Tibial nerve (tissue), 4 donors: Measurements from ENCODE around the gene C1orf174. TPM values are rescaled to one million over a fixed set of nuclear protein-coding genes. Genes with fewer than 3 reads are reported as not detected.

Experiments used
- DNase-seq, 2 donors: peaks; one replicate each; pipeline ENCODE4 v3.0.0-alpha.2; 2019; ENCODE audit warnings: low spot score in 2 of 2
- H3K27ac ChIP-seq, 4 donors: fragments of 200-600 bp; sonication (generic) in 3 of 4; one replicate each; pipeline ENCODE4 v1.5.1; 2017 to 2019; ENCODE audit warnings: mild to moderate bottlenecking in 1 of 4
- H3K27me3 ChIP-seq, 2 donors: fragments of 200-600 bp; sonication (generic) in 1 of 2; one replicate each; pipeline versions ENCODE4 v1.5.1 to v1.6.0; 2017 to 2019
- H3K36me3 ChIP-seq, 3 donors: fragments of 200-600 bp; sonication (generic); one replicate each; pipeline ENCODE4 v1.5.1; 2018 to 2019
- H3K4me1 ChIP-seq, 4 donors: fragments of 200-600 bp; sonication (generic) in 3 of 4; one replicate each; pipeline ENCODE4 v1.5.1; 2017 to 2019
- H3K4me3 ChIP-seq, 4 donors: fragments of 200-600 bp; sonication (generic) in 3 of 4; one replicate each; pipeline ENCODE4 v1.5.1; 2017 to 2019; ENCODE audit warnings: mild to moderate bottlenecking in 1 of 4, moderate library complexity in 1 of 4
- H3K9me3 ChIP-seq, 4 donors: fragments of 200-600 bp; sonication (generic) in 3 of 4; one replicate each; pipeline ENCODE4 v1.5.1; 2017 to 2019
- EP300 ChIP-seq, 2 donors: sonication (generic); formaldehyde crosslinking; IDR thresholded peaks; one replicate each; pipeline ENCODE4 v1.6.1; 2017; ENCODE audit warnings: antibody characterized with exemption in 2 of 2, mild to moderate bottlenecking in 1 of 2
- POLR2A ChIP-seq, 2 donors: fragments of 450-650 bp; IDR thresholded peaks; one replicate each; pipeline ENCODE4 v1.6.1; 2017; ENCODE audit warnings: antibody characterized with exemption in 2 of 2, mild to moderate bottlenecking in 2 of 2, moderate library complexity in 2 of 2
- WGBS, 2 donors: methylation state at CpG; one replicate each; pipeline ENCODE4 v1.1.5; 2018; 5-methylcytosine and 5-hydroxymethylcytosine counted together
- total RNA-seq, 4 donors: library from RNA; depleted of rRNA; stranded (reverse); fragments of >200 nt; gene quantifications; one replicate each; pipeline ENCODE4 v1.1.0, GENCODE V29; 2016
- TF ChIP-seq, protein P1 (sequence below), 5 experiments: fragments of 200-600 bp in 3 of 5; fragments of 450-650 bp in 2 of 5; sonication (generic) in 3 of 5; IDR thresholded peaks; one replicate each; pipeline ENCODE4 v1.5.1; 2016 to 2019; ENCODE audit warnings: antibody characterized with exemption in 5 of 5, mild to moderate bottlenecking in 3 of 5, moderate library complexity in 2 of 5

Gene C1orf174
- total RNA-seq, 4 donors from 2014 or later, result 18.2 to 24.6 (median 19.1) TPM

DNA sequence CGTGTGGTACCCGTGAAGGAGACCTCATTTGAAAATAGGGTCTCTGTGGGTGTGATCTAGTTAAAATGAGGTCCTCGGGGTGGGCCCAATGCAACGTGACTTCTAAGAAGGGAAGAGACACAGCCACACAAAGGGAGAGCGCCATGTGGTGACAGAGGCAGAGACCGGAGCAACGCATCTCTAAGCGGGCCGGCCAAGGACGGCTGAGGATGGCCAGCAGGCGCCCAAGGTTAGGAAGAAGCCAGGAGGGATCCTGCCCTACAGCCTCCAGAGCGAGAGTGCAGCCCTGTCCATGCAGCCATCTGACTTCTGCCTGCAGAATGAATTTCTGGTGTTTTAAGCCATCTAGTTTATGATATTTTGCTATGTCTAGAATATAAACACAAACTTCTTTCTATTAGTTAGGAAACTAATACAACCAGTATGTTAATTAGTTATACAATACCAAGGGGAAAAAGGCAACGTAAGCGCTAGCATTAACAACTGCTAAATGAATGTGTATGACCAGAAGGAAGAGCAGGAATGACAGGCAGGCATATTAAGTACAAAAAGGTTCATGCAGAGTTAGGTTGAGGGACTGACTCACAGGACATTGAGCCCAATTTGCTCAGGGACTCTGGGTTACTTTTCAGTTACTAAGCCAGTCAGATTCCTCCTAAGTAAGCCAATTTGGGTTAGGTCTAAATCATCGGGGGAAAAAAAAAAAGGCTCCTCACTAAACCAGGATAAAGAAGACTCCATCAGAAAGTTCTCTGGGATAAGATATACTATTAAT lies 47.2 kb downstream of the C1orf174 start:
- Histone ChIP-seq H3K27ac (no peak overlapping the region), H3K4me3 (no peak overlapping the region), H3K36me3 (peaks cover 0 to 39% (median 6%) of the 10 kb centered on the region in 3 donors), H3K9me3 (no peaks in the 10 kb centered on the region), H3K27me3 (no peaks in the 10 kb centered on the region), H3K4me1 (peaks cover 0 to 23% (median 9%) of the 10 kb centered on the region in 4 donors)
- 71 to 76% methylated on average over 15 of the region's 15 CpGs for WGBS, 2 donors
- DNase-seq, result no peak
- TF ChIP-seq POLR2A (IDR thresholded peaks at IDR 0.05) (no peak), EP300 (IDR thresholded peaks at IDR 0.05) (no peak)
- TF ChIP-seq, protein P1, sequence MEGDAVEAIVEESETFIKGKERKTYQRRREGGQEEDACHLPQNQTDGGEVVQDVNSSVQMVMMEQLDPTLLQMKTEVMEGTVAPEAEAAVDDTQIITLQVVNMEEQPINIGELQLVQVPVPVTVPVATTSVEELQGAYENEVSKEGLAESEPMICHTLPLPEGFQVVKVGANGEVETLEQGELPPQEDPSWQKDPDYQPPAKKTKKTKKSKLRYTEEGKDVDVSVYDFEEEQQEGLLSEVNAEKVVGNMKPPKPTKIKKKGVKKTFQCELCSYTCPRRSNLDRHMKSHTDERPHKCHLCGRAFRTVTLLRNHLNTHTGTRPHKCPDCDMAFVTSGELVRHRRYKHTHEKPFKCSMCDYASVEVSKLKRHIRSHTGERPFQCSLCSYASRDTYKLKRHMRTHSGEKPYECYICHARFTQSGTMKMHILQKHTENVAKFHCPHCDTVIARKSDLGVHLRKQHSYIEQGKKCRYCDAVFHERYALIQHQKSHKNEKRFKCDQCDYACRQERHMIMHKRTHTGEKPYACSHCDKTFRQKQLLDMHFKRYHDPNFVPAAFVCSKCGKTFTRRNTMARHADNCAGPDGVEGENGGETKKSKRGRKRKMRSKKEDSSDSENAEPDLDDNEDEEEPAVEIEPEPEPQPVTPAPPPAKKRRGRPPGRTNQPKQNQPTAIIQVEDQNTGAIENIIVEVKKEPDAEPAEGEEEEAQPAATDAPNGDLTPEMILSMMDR (IDR thresholded peaks at IDR 0.05), result no peak

DNA sequence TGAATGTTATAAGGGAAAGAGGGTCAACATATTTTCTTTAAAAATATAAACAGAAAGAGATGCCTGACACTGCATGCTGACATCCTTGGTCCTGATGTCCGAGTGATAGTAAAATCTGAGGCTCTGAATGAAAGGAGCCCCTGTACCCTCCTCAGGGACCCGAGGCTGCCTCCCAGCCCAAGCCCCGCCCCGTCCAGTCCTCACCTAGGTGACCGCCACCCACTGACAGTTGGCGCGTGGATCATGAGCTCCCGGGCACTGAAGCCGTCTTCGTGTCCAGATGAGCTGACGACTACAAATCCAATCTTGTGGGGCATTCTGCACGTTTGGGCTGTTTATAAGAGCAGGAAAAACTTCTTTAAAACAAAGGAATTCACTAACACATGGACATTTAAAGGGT lies 48.0 kb downstream of the C1orf174 start:
- no peaks in the 10 kb centered on the region for H3K27me3 ChIP-seq
- H3K4me1 ChIP-seq, result peaks cover 0 to 19% (median 7%) of the 10 kb centered on the region in 4 donors
- 78 to 86% methylated on average over 12 of the region's 12 CpGs for WGBS, 2 donors
- H3K27ac ChIP-seq, result no peak overlapping the region
- H3K9me3 ChIP-seq, result no peaks in the 10 kb centered on the region
- TF ChIP-seq EP300 (IDR thresholded peaks at IDR 0.05) (no peak), POLR2A (IDR thresholded peaks at IDR 0.05) (no peak)
- TF ChIP-seq, protein P1 (IDR thresholded peaks at IDR 0.05), result no peak
- DNase-seq, result no peak
- peaks cover 0 to 47% (median 10%) of the 10 kb centered on the region in 3 donors for H3K36me3 ChIP-seq
- H3K4me3 ChIP-seq, result no peak overlapping the region

DNA sequence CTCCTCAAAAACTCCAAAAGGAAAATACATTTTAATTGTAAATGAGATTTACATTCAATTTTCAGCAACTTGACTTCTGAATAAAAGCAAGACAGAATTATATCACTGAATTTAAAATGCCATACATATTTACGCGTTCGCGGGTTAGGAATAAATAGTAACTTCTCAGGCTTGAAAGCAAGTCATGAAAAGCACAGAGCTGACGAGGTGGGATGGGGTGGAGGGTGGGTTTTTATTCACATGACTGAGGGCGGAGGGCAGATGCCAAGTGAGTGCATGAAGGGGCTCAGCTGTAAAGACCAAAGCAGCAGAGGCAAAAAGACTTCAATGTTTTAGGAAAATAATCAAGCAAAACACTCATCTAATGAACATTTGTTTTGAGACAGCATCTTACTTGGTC lies 48.8 kb downstream of the C1orf174 start:
- Histone ChIP-seq H3K36me3 (peaks cover 2 to 55% (median 12%) of the 10 kb centered on the region in 3 donors), H3K27ac (no peak overlapping the region), H3K27me3 (no peaks in the 10 kb centered on the region), H3K4me3 (no peak overlapping the region), H3K4me1 (peaks cover 0 to 19% (median 6%) of the 10 kb centered on the region in 4 donors), H3K9me3 (no peaks in the 10 kb centered on the region)
- no peak for TF ChIP-seq EP300 (IDR thresholded peaks at IDR 0.05)
- no peak for TF ChIP-seq POLR2A (IDR thresholded peaks at IDR 0.05)
- TF ChIP-seq, protein P1 (IDR thresholded peaks at IDR 0.05), result no peak
- DNase-seq, result no peak
- WGBS, 2 donors, result 78 to 83% methylated on average over 6 of the region's 6 CpGs

DNA sequence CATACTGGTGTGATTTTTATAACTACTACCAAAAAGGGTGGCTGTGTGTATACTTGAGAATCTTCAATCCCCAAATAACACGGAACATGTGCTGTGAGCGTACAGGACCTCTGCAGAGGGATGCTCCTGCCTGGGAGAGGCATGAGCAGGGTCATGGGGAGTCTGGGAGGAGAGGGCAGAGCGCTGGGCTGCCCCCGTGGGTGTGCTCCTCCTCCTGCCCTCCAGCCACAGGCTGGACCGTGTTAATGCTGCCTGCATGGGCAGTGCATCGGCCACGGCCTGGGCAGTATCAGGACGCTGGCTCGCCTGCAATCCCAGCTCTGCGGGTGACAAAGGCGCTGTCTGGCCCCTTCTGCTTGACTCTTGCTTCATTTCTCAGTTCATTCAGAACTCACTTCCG lies 49.2 kb downstream of the C1orf174 start:
- Histone ChIP-seq H3K27ac (no peak overlapping the region), H3K36me3 (peaks cover 3 to 55% (median 12%) of the 10 kb centered on the region in 3 donors), H3K9me3 (no peaks in the 10 kb centered on the region), H3K4me1 (peaks cover 0 to 15% (median 4%) of the 10 kb centered on the region in 4 donors), H3K27me3 (no peaks in the 10 kb centered on the region), H3K4me3 (no peak overlapping the region)
- DNase-seq, result no peak
- 71% methylated on average over 12 of the region's 12 CpGs for WGBS, 2 donors
- TF ChIP-seq POLR2A (IDR thresholded peaks at IDR 0.05) (no peak), EP300 (IDR thresholded peaks at IDR 0.05) (no peak)
- TF ChIP-seq, protein P1 (IDR thresholded peaks at IDR 0.05), result no peak

DNA sequence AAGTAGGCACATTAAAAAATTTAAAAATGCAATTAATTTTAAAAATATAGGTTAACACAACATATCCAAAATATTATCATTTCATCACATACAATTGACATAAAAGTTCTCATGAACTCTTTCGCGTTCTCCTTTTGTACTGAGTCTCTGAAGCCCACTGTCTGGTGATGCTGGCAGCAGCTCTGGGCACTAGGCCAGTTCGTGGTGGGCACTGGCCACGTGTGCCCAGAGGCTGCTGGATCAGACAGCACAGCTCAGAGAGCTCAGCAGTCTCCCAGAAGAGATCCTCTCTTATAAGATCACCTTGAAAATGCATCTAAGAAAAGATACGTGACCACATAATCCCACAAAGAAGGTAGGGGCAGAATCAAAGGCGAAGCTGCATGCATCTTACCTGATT lies 53.0 kb downstream of the C1orf174 start:
- WGBS, 2 donors, result 57 to 65% methylated on average over 6 of the region's 6 CpGs
- no peak for DNase-seq
- H3K9me3 ChIP-seq, result no peaks in the 10 kb centered on the region
- no peak for TF ChIP-seq EP300 (IDR thresholded peaks at IDR 0.05)
- TF ChIP-seq, protein P1 (IDR thresholded peaks at IDR 0.05), result no peak
- no peak for TF ChIP-seq POLR2A (IDR thresholded peaks at IDR 0.05)
- peaks cover 3 to 86% (median 12%) of the 10 kb centered on the region in 3 donors for H3K36me3 ChIP-seq
- no peaks in the 10 kb centered on the region for H3K4me1 ChIP-seq
- H3K27me3 ChIP-seq, result no peaks in the 10 kb centered on the region
- no peak overlapping the region for H3K27ac ChIP-seq
- no peak overlapping the region for H3K4me3 ChIP-seq
